K562 (cell line): ENCODE measurements around the gene PRDM16. TPM values are rescaled to one million over a fixed set of nuclear protein-coding genes. Genes with fewer than 3 reads are reported as not detected.
A peak's percentile ranks its signal among the peaks of the same experiment; 100 is the strongest.

Experiments
- ATAC-seq: fragments of 200-7000 bp; cut with Tn5 transposase; 3 replicates; pipeline ENCODE4 v1.9.1; 2020; ENCODE audit warnings: moderate library complexity
- BruUV-seq: library from RNA; stranded (reverse); fragments of 400-500 nt; replicated peaks from 2 replicates; lab custom pipeline; 2021; lab: Mats Ljungman, UMichigan
- CTCF ChIA-PET: fragments of 300-600 bp; formaldehyde crosslinking; extraction: SDS; loops from one replicate; lab custom pipeline; 2021; ENCODE audit warnings: low intra/inter-chr PET ratio; lab: Yijun Ruan, JAX
- POLR2A ChIA-PET: fragments of 300-600, 350-650 bp; sonication (Branson Sonifier 250); formaldehyde crosslinking; extraction: SDS; loops from one replicate; lab custom pipeline; 2021; ENCODE audit warnings: antibody characterized with exemption, inconsistent platforms; lab: Yijun Ruan, JAX
- DNase-seq, 4 experiments: peaks; one replicate each; pipeline versions ENCODE4 v3.0.0 to v3.0.0-alpha.2; 2011 to 2018; ENCODE audit warnings: low spot score in 3 of 4, mixed read lengths in 3 of 4; ENCODE audit errors: extremely low read depth in 1 of 4
- FAIRE-seq: peaks from 2 replicates; lab custom pipeline; 2011; peaks lifted over from hg19 to GRCh38; lab: Jason Lieb, UNC
- H2AFZ ChIP-seq: 2 replicates; pipeline ENCODE4 v1.6.0; 2011; ENCODE audit warnings: low read depth, low read length, control low read depth, inconsistent platforms
- H3K27ac ChIP-seq: fragments of 200-600 bp; 3 replicates; pipeline ENCODE4 v1.8.0; 2011; ENCODE audit warnings: low read depth, mild to moderate bottlenecking, control low read depth, inconsistent platforms, low read length, moderate library complexity, mixed read lengths; ENCODE audit errors: extremely low read depth
- H3K27me3 ChIP-seq, 2 experiments: fragments of 300-600 bp in 1 of 2; 2 replicates in 1 of 2; 3 replicates in 1 of 2; pipeline versions ENCODE4 v1.6.0 to v1.8.0; 2011; ENCODE audit warnings: inconsistent platforms in 2 of 2, low read length in 2 of 2, mild to moderate bottlenecking in 1 of 2, mixed read lengths in 1 of 2, moderate library complexity in 1 of 2; ENCODE audit not compliant: control insufficient read depth in 2 of 2, insufficient read depth in 2 of 2
- H3K36me3 ChIP-seq: fragments of 300-600 bp; 3 replicates; pipeline ENCODE4 v1.8.0; 2011; ENCODE audit warnings: mild to moderate bottlenecking, low read length, inconsistent platforms; ENCODE audit not compliant: control insufficient read depth, insufficient read depth
- H3K4me1 ChIP-seq, 2 experiments: fragments of 200-600 bp in 1 of 2; replicated peaks in 1 of 2; 2 replicates in 1 of 2; 3 replicates in 1 of 2; pipeline versions ENCODE4 v1.5.1 to v1.8.0; 2011; ENCODE audit warnings: inconsistent platforms in 2 of 2, low read length in 2 of 2, mild to moderate bottlenecking in 1 of 2, mixed read lengths in 1 of 2, moderate library complexity in 1 of 2; ENCODE audit not compliant: control insufficient read depth in 2 of 2, insufficient read depth in 2 of 2
- H3K4me2 ChIP-seq: 2 replicates; pipeline ENCODE4 v1.6.1; 2011; ENCODE audit warnings: low read length, control low read depth, inconsistent platforms, mixed read lengths; ENCODE audit not compliant: insufficient read depth
- H3K4me3 ChIP-seq: fragments of 200-600 bp; sonication (generic), shearing (Covaris generic); 2 replicates; pipeline ENCODE4 v1.5.1; 2016; ENCODE audit warnings: control low read depth, inconsistent platforms
- H3K79me2 ChIP-seq: fragments of 200-600 bp; 3 replicates; pipeline ENCODE4 v1.8.0; 2011; ENCODE audit warnings: low read length, inconsistent platforms; ENCODE audit not compliant: control insufficient read depth, insufficient read depth
- H3K9ac ChIP-seq, 2 experiments: 2 replicates each; pipeline versions ENCODE4 v1.6.0 to v1.6.1; 2011; ENCODE audit warnings: low read depth in 2 of 2, low read length in 2 of 2, control low read depth in 1 of 2, inconsistent platforms in 1 of 2, mild to moderate bottlenecking in 1 of 2, mixed read lengths in 1 of 2; ENCODE audit not compliant: insufficient read depth in 1 of 2
- H3K9me1 ChIP-seq: one replicate; pipeline ENCODE4 v1.6.0; 2011; ENCODE audit warnings: inconsistent platforms, mild to moderate bottlenecking, low read length, moderate library complexity; ENCODE audit not compliant: control insufficient read depth, insufficient read depth
- H3K9me3 ChIP-seq: replicated peaks from 2 replicates; pipeline ENCODE4 v1.5.1; 2011; ENCODE audit warnings: low read depth, low read length, inconsistent platforms; ENCODE audit not compliant: control insufficient read depth, insufficient read depth
- H4K20me1 ChIP-seq: replicated peaks from 2 replicates; pipeline ENCODE4 v1.6.1; 2011; ENCODE audit warnings: low read length, inconsistent platforms, mixed read lengths; ENCODE audit not compliant: control insufficient read depth, insufficient read depth
- JUND ChIP-seq, 2 experiments: IDR thresholded peaks; 2 replicates in 1 of 2; 3 replicates in 1 of 2; pipeline ENCODE4 v1.6.1; 2011; ENCODE audit warnings: borderline replicate concordance in 2 of 2, low read depth in 2 of 2, low read length in 2 of 2, improper control_type of control experiment in 1 of 2, missing biosample characterization in 1 of 2, missing genetic modification characterization in 1 of 2, missing genetic modification reagents in 1 of 2
- RFX5 ChIP-seq: IDR thresholded peaks from 2 replicates; pipeline ENCODE4 v1.6.1; 2011; ENCODE audit warnings: low read depth, mild to moderate bottlenecking, improper control_type of control experiment, low read length
- ZBTB7A ChIP-seq: IDR thresholded peaks from 2 replicates; pipeline ENCODE4 v1.6.1; 2011; ENCODE audit warnings: low read depth, mild to moderate bottlenecking, low read length, moderate library complexity, borderline replicate concordance; ENCODE audit not compliant: control insufficient read depth
- WGBS: fragments of 100-300 bp; shearing (Covaris generic); methylation state at CpG from one replicate; pipeline ENCODE4 v1.1.6; 2016; ENCODE audit warnings: low coverage, mixed read lengths; ENCODE audit not compliant: insufficient coverage; ENCODE audit errors: missing lambda C conversion rate; 5-methylcytosine and 5-hydroxymethylcytosine counted together
- in situ Hi-C: fragments of 300-500 bp; cut with MboI; formaldehyde crosslinking; loops from 4 replicates; pipeline ENCODE4 v1.15.0; 2018; ENCODE audit warnings: inconsistent platforms, mixed read lengths
- intact Hi-C: fragments of 100-400 bp; cut with micrococcal nuclease; formaldehyde crosslinking; loops from 2 replicates; pipeline ENCODE4 v1.14.2; 2022
- polyA plus RNA-seq, 8 experiments: library from polyadenylated mRNA; depleted of rRNA in 4 of 8; stranded (reverse) in 5 of 8; unstranded in 3 of 8; fragments of >200 nt; fragmentation: Nextera tagmentation in 2 of 8; fragmentation: Illumina TruSeq in 1 of 8; extraction: Ambion mirVana in 2 of 8; extraction: Trizol in 1 of 8; gene quantifications; 2 replicates each; pipeline versions ENCODE4 v1.2.1 to v1.2.3, GENCODE V29; 2011 to 2014; ENCODE audit warnings: inconsistent platforms in 1 of 8, missing spikeins in 1 of 8
- total RNA-seq, 7 experiments: library from RNA; depleted of rRNA in 6 of 7; stranded (reverse); fragments of >200 nt in 6 of 7; fragmentation: Illumina TruSeq in 2 of 7; extraction: Trizol in 2 of 7; gene quantifications; 2 replicates each; pipeline versions ENCODE4 v1.2.1 to v1.2.3, GENCODE V29; 2011 to 2021; ENCODE audit warnings: low replicate concordance in 1 of 7
- TF ChIP-seq, protein P1 (sequence below): fragments of 150-350 bp; conservative IDR thresholded peaks from 2 replicates; pipeline ENCODE4 v1.6.1; 2014; ENCODE audit warnings: low read length

Gene PRDM16
- total and polyA plus RNA-seq, 9 of the 15 experiments (the other 6 are each of a cell fraction or from before 2014, with no cell fraction given), result 0.10 to 0.27 TPM; not detected in 7

DNA sequence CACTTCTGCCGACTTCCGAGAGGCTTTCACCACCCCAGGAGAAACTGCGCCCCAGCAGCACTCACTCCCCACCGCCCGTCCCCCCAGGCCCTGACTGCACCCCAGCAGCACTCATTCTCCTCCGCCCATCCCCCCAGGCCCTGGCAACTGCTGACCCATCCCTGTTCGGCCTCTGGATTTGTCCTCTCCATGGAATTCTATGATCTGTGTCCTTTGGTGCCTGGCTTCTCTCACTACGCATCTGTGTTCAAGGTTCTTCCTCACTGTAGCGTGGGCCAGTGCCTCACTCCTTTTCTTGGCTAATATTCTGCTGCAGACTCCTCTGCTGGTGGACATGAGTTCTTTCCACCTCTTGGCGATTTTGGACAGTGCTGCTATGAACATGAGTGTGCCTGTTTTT lies 263.7 kb downstream of the PRDM16 start:
- BruUV-seq, result no TSS peak
- in situ Hi-C loops, result no loop called here

DNA sequence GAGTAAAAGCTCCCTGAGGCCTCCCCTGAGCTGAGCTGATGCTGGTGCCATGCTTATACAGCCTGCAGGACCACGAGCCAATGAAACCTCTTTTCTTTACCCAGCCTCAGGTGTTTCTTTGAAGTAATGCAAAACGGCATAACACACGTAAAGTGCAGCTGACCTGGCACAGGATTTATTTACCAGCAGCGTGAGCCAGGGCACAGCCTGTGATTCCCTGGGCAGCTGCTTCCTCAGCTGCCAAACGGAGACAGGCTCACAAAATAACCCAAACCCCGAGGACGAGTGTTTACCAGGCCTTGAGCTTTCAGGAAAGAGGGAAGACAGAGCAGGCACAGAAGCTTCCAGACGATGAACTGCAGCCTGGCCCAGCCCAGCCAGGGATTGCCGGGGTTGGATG lies 264.9 kb downstream of the PRDM16 start:
- no peak overlapping the region for H2AFZ ChIP-seq
- H3K9me3 ChIP-seq, result peaks cover 8% of the 10 kb centered on the region; the same call in 1 of the 2 replicates
- TF ChIP-seq, protein P1, sequence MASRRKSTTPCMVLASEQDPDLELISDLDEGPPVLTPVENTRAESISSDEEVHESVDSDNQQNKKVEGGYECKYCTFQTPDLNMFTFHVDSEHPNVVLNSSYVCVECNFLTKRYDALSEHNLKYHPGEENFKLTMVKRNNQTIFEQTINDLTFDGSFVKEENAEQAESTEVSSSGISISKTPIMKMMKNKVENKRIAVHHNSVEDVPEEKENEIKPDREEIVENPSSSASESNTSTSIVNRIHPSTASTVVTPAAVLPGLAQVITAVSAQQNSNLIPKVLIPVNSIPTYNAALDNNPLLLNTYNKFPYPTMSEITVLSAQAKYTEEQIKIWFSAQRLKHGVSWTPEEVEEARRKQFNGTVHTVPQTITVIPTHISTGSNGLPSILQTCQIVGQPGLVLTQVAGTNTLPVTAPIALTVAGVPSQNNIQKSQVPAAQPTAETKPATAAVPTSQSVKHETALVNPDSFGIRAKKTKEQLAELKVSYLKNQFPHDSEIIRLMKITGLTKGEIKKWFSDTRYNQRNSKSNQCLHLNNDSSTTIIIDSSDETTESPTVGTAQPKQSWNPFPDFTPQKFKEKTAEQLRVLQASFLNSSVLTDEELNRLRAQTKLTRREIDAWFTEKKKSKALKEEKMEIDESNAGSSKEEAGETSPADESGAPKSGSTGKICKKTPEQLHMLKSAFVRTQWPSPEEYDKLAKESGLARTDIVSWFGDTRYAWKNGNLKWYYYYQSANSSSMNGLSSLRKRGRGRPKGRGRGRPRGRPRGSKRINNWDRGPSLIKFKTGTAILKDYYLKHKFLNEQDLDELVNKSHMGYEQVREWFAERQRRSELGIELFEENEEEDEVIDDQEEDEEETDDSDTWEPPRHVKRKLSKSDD, result no peak
- no peak for TF ChIP-seq JUND (IDR thresholded peaks at IDR 0.05; ENCODE audit: borderline replicate concordance, low read depth, low read length)
- no peak for TF ChIP-seq JUND (tag; IDR thresholded peaks at IDR 0.05; ENCODE audit: borderline replicate concordance, low read depth, low read length)
- H3K9me1 ChIP-seq, result no peaks in the 10 kb centered on the region
- no peak overlapping the region for H3K27ac ChIP-seq
- FAIRE-seq (no peak), DNase-seq (no peak), ATAC-seq (no peak)
- no peaks in the 10 kb centered on the region; a peak in 1 of 5 replicates for H3K4me1 ChIP-seq
- 0% methylated on average over 9 of the region's 9 CpGs for WGBS
- in situ Hi-C loops (no loop called here), intact Hi-C loops (no loop called here)
- no peaks in the 10 kb centered on the region for H3K36me3 ChIP-seq
- H4K20me1 ChIP-seq, result peaks cover 4% of the 10 kb centered on the region; the same call in 1 of the 2 replicates
- H3K27me3 ChIP-seq, result peaks cover 0 to 14% of the 10 kb centered on the region in 2 experiments; a peak in 1 of 5 replicates
- no peak overlapping the region for H3K4me2 ChIP-seq
- no TSS peak for BruUV-seq
- H3K4me3 ChIP-seq, result no peak overlapping the region
- ChIA-PET CTCF (no interaction called here), POLR2A (interaction anchor here (1.1 kb wide), 1 partner anchor 14 kb away, joined by 3 read pairs; no protein-coding TSS in a partner anchor)
- no peaks in the 10 kb centered on the region for H3K79me2 ChIP-seq
- no peak overlapping the region for H3K9ac ChIP-seq

More for the DNA sequence above, 263.7 kb downstream of the PRDM16 start:
- DNase-seq, result no peak
- H3K4me1 ChIP-seq, result peaks cover 0 to 3% of the 10 kb centered on the region in 2 experiments; a peak in 1 of 5 replicates
- H3K27me3 ChIP-seq, result peaks cover 0 to 14% of the 10 kb centered on the region in 2 experiments; a peak in 1 of 5 replicates
- no peak overlapping the region for H3K4me2 ChIP-seq
- no peak for TF ChIP-seq ZBTB7A
- peak; percentile 73; the same call in 1 of the 2 replicates for TF ChIP-seq RFX5
- peaks cover 4% of the 10 kb centered on the region for H4K20me1 ChIP-seq
- peaks cover 8% of the 10 kb centered on the region; the same call in 1 of the 2 replicates for H3K9me3 ChIP-seq
- intact Hi-C loops, result no loop called here
- H3K79me2 ChIP-seq, result no peaks in the 10 kb centered on the region
- ChIA-PET POLR2A (no interaction called here), CTCF (no interaction called here)
- no peaks in the 10 kb centered on the region for H3K9me1 ChIP-seq
- H3K4me3 ChIP-seq, result no peak overlapping the region
- 1% methylated on average over 10 of the region's 10 CpGs for WGBS
- H3K36me3 ChIP-seq, result no peaks in the 10 kb centered on the region
- ATAC-seq, result no peak
- no peak for FAIRE-seq
- H3K9ac ChIP-seq, result no peak overlapping the region
- H3K27ac ChIP-seq, result no peak overlapping the region; the same call in 2 of the 3 replicates
- no peak overlapping the region for H2AFZ ChIP-seq
